KMS-11 (cell line): ENCODE data around the gene RCL1.

Experiments used
- H2AFZ ChIP-seq: fragments of 200-600 bp; sonication (generic); 2 replicates; pipeline ENCODE4 v1.6.1; 2016; ENCODE audit warnings: antibody characterized with exemption, mixed run types, low read depth
- H3K27ac ChIP-seq: fragments of 200-600 bp; sonication (generic); 2 replicates; pipeline ENCODE4 v1.6.1; 2016; ENCODE audit warnings: mild to moderate bottlenecking, mixed run types
- H3K27me3 ChIP-seq: fragments of 200-600 bp; sonication (generic); 2 replicates; pipeline ENCODE4 v1.6.1; 2017; ENCODE audit warnings: mild to moderate bottlenecking, low read depth, mixed run types, moderate library complexity; ENCODE audit not compliant: insufficient read depth
- H3K36me3 ChIP-seq: fragments of 200-600 bp; sonication (generic); 2 replicates; pipeline ENCODE4 v1.6.1; 2017; ENCODE audit warnings: mild to moderate bottlenecking, mixed run types; ENCODE audit not compliant: insufficient read depth
- H3K4me1 ChIP-seq: fragments of 200-600 bp; sonication (generic); 2 replicates; pipeline ENCODE4 v1.6.1; 2016; ENCODE audit warnings: mild to moderate bottlenecking, low read depth, mixed run types; ENCODE audit not compliant: poor library complexity, severe bottlenecking
- H3K4me2 ChIP-seq: fragments of 200-600 bp; sonication (generic); 2 replicates; pipeline ENCODE4 v1.7.0; 2016; ENCODE audit warnings: mild to moderate bottlenecking, mixed run types
- H3K4me3 ChIP-seq: fragments of 200-600 bp; sonication (generic); IDR thresholded peaks from 2 replicates; pipeline ENCODE4 v1.6.1; 2017; ENCODE audit warnings: low read depth, low read length, mixed read lengths; ENCODE audit not compliant: insufficient read depth
- H3K79me2 ChIP-seq: fragments of 200-600 bp; sonication (generic); 2 replicates; pipeline ENCODE4 v1.6.1; 2016; ENCODE audit warnings: low read depth, mixed run types; ENCODE audit not compliant: insufficient read depth
- H3K9ac ChIP-seq: fragments of 200-600 bp; sonication (generic); 2 replicates; pipeline ENCODE4 v1.6.1; 2016; ENCODE audit warnings: mild to moderate bottlenecking, mixed run types
- H4K20me1 ChIP-seq: fragments of 200-600 bp; sonication (generic); 2 replicates; pipeline ENCODE4 v1.6.1; 2016; ENCODE audit warnings: mild to moderate bottlenecking, mixed run types; ENCODE audit not compliant: insufficient read depth
- CTCF ChIP-seq: fragments of 200-600 bp; sonication (generic); conservative IDR thresholded peaks from 2 replicates; pipeline ENCODE4 v1.6.1; 2017; ENCODE audit warnings: low read depth, mild to moderate bottlenecking, antibody characterized with exemption, low read length, moderate library complexity, mixed read lengths

The RCL1 gene

GRCh38 chr9:4865681-4866080 is 72.9 kb downstream of the RCL1 start:
- Histone ChIP-seq H3K36me3 (no peaks in the 10 kb centered on the region), H3K27ac (no peak overlapping the region), H3K9ac (no peak overlapping the region), H4K20me1 (no peaks in the 10 kb centered on the region), H3K27me3 (no peaks in the 10 kb centered on the region), H3K79me2 (no peaks in the 10 kb centered on the region), H2AFZ (no peak overlapping the region), H3K4me3 (no peak overlapping the region), H3K4me2 (no peak overlapping the region), H3K4me1 (no peaks in the 10 kb centered on the region)
- no peak for TF ChIP-seq CTCF

- H3K36me3 ChIP-seq = no peaks in the 10 kb centered on the region
- H3K27ac ChIP-seq = no peak overlapping the region
- no peaks in the 10 kb centered on the region for H4K20me1 ChIP-seq
- no peak for TF ChIP-seq CTCF
- H3K9ac ChIP-seq = no peak overlapping the region
- H3K4me2 ChIP-seq = no peak overlapping the region
- no peak overlapping the region for H3K4me3 ChIP-seq
- no peak overlapping the region for H2AFZ ChIP-seq
- no peaks in the 10 kb centered on the region for H3K79me2 ChIP-seq
- no peaks in the 10 kb centered on the region for H3K4me1 ChIP-seq
- H3K27me3 ChIP-seq = no peaks in the 10 kb centered on the region
Measured at GRCh38 chr9:4866239-4866969, 73.7 kb downstream of the RCL1 start.

GRCh38 chr9:4873066-4873465 is 80.3 kb downstream of the RCL1 start:
- Histone ChIP-seq H3K79me2 (no peaks in the 10 kb centered on the region), H3K9ac (no peak overlapping the region), H3K27ac (no peak overlapping the region), H2AFZ (no peak overlapping the region), H3K4me2 (no peak overlapping the region), H4K20me1 (no peaks in the 10 kb centered on the region), H3K4me1 (no peaks in the 10 kb centered on the region), H3K36me3 (no peaks in the 10 kb centered on the region), H3K27me3 (no peaks in the 10 kb centered on the region), H3K4me3 (no peak overlapping the region)
- no peak for TF ChIP-seq CTCF

GRCh38 chr9:4875559-4875958 is 82.8 kb downstream of the RCL1 start:
- Histone ChIP-seq H3K4me3 (no peak overlapping the region), H2AFZ (no peak overlapping the region)

More at GRCh38 chr9:4875559-4875958, 82.8 kb downstream of the RCL1 start:
- Histone ChIP-seq H3K27me3 (no peaks in the 10 kb centered on the region), H3K9ac (no peak overlapping the region), H3K79me2 (no peaks in the 10 kb centered on the region), H3K36me3 (no peaks in the 10 kb centered on the region), H4K20me1 (no peaks in the 10 kb centered on the region), H3K4me1 (no peaks in the 10 kb centered on the region), H3K27ac (no peak overlapping the region), H3K4me2 (no peak overlapping the region)
- no peak for TF ChIP-seq CTCF
